Lower leg skin (tissue), 3 donors: ENCODE data around the gene UMAD1.

Experiments
- POLR2A ChIP-seq, 2 donors: fragments of 450-650 bp; IDR thresholded peaks; one replicate each; pipeline ENCODE4 v1.6.1; 2016 to 2017; ENCODE audit warnings: antibody characterized with exemption in 2 of 2, mild to moderate bottlenecking in 1 of 2, moderate library complexity in 1 of 2
- TF ChIP-seq, protein P1 (sequence below), 3 donors: fragments of 450-650 bp; IDR thresholded peaks; one replicate each; pipeline ENCODE4 v1.5.1; 2016; ENCODE audit warnings: antibody characterized with exemption in 3 of 3, mild to moderate bottlenecking in 3 of 3, moderate library complexity in 2 of 3

DNA sequence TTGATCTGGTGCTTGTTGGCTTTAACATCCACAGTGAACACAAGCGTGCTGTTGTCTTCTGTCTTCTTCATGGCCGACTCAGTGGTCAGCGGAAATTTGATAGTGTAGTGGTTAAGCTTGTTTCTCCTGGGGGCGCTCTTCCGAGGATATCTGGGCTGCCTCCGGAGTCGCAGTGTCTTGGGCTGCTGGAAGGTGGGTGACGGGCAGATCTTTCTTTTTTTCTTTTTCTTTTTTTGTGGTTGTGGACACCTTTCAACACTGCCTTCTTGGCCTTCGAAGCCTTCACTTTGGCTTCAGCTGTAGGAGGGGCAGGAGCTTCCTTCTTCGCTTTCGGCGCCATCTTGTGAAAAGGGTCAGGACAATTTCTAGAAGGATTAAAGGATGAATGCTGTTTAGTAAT lies 101.7 kb downstream of the UMAD1 start:
- no peak for TF ChIP-seq POLR2A (IDR thresholded peaks at IDR 0.05)
- TF ChIP-seq, protein P1, sequence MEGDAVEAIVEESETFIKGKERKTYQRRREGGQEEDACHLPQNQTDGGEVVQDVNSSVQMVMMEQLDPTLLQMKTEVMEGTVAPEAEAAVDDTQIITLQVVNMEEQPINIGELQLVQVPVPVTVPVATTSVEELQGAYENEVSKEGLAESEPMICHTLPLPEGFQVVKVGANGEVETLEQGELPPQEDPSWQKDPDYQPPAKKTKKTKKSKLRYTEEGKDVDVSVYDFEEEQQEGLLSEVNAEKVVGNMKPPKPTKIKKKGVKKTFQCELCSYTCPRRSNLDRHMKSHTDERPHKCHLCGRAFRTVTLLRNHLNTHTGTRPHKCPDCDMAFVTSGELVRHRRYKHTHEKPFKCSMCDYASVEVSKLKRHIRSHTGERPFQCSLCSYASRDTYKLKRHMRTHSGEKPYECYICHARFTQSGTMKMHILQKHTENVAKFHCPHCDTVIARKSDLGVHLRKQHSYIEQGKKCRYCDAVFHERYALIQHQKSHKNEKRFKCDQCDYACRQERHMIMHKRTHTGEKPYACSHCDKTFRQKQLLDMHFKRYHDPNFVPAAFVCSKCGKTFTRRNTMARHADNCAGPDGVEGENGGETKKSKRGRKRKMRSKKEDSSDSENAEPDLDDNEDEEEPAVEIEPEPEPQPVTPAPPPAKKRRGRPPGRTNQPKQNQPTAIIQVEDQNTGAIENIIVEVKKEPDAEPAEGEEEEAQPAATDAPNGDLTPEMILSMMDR (IDR thresholded peaks at IDR 0.05) = no peak
